ENCODE measurements around the gene RNASE8.

DNA sequence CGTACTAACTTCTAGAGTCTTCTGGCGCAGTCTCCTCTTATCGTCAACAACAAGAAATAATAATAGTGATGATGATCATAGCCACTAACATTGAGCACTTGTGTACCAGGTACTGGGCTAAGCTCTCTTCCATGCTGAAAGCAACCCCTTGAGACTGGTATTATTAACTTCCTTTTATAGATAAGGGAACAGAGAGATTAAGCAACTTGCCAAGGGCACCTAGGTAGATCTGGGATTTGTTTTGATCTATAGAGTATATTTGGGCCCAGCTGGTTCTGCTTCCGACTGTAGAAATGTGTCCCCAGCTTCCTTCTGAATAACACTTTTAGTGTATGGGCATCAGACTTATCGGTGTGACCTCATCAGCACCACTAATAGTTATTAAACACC lies 42.0 kb downstream of the RNASE8 start:
- TF ChIP-seq CTCF (IDR thresholded peaks at IDR 0.05) (no peak), SIN3A (IDR thresholded peaks at IDR 0.05; ENCODE audit: borderline replicate concordance, insufficient read depth, low read depth, low read length) (no peak), TCF7L2 (IDR thresholded peaks at IDR 0.05; ENCODE audit: low read depth, low read length) (no peak), POLR2AphosphoS5 (IDR thresholded peaks at IDR 0.05; ENCODE audit: low read depth, low read length) (no peak), REST (IDR thresholded peaks at IDR 0.05; ENCODE audit: insufficient read depth in 1 of 2, low read depth in 2 of 2, low read length in 1 of 2) (no peak)

All from Panc1 (cell line).